ENCODE measurements around the gene OPN4. TPM values are rescaled to one million over a fixed set of nuclear protein-coding genes. Genes with fewer than 3 reads are reported as not detected.
A peak's percentile ranks its signal among the peaks of the same experiment; 100 is the strongest.

OPN4 gene
- total and polyA plus RNA-seq, 2 of the 13 experiments (the other 11 are each of a cell fraction or from before 2014, with no cell fraction given): not detected

GRCh38 chr10:86710987-86711512 is 56.7 kb downstream of the OPN4 start (continued):
- TF ChIP-seq SNAPC4 (CRISPR knock-in tag; IDR thresholded peaks at IDR 0.05): no peak
- TF ChIP-seq CREB3 (CRISPR knock-in tag; IDR thresholded peaks at IDR 0.05): no peak
- peak; percentile 53; the same call in 1 of the 2 replicates for TF ChIP-seq TAF1 (CRISPR knock-in tag; IDR thresholded peaks at IDR 0.05)
- TF ChIP-seq TFDP2 (CRISPR knock-in tag; IDR thresholded peaks at IDR 0.05): peak; percentile 79; the same call in 1 of the 2 replicates
- TF ChIP-seq ZNF678 (CRISPR knock-in tag; IDR thresholded peaks at IDR 0.05): no peak
- TF ChIP-seq SCMH1 (CRISPR knock-in tag; IDR thresholded peaks at IDR 0.05; ENCODE audit: borderline replicate concordance): no peak
- TF ChIP-seq FIP1L1 (IDR thresholded peaks at IDR 0.05; ENCODE audit: borderline replicate concordance, insufficient read depth, low read depth, low read length): no peak
- TF ChIP-seq ZNF639 (CRISPR knock-in tag; conservative IDR thresholded peaks at IDR 0.05): no peak
- no peak for TF ChIP-seq ATF6 (CRISPR knock-in tag; conservative IDR thresholded peaks at IDR 0.05)
- TF ChIP-seq ZNF383 (CRISPR knock-in tag; IDR thresholded peaks at IDR 0.05; ENCODE audit: borderline replicate concordance): no peak
- TF ChIP-seq SNAPC5 (CRISPR knock-in tag; IDR thresholded peaks at IDR 0.05; ENCODE audit: borderline replicate concordance): no peak
- peak; percentile 52; the same call in 1 of the 2 replicates for TF ChIP-seq THAP9 (CRISPR knock-in tag; IDR thresholded peaks at IDR 0.05; ENCODE audit: borderline replicate concordance)
- no peak; the same call in 1 of the 2 replicates for TF ChIP-seq ZNF274 (CRISPR knock-in tag; IDR thresholded peaks at IDR 0.05)
- no peak for TF ChIP-seq MEF2D (CRISPR knock-in tag; IDR thresholded peaks at IDR 0.05)
